ENCODE data around the gene MAP3K19. TPM values are rescaled to one million over a fixed set of nuclear protein-coding genes. Genes with fewer than 3 reads are reported as not detected.

MAP3K19 gene
- total and polyA plus RNA-seq, 7 donors: not detected

- no peaks in the 10 kb centered on the region for H3K27me3 ChIP-seq
- peak overlapping the region in 3 of 4 donors; percentile 38 to 56 (median 48) for H3K27ac ChIP-seq
- H3K36me3 ChIP-seq: peaks cover 0 to 9% (median 0%) of the 10 kb centered on the region in 4 donors
- H3K4me3 ChIP-seq: no peak overlapping the region
- intact Hi-C loops (cut with DNase I): no loop called here
- WGBS, 2 donors: 86 to 93% methylated on average over 3 of the region's 3 CpGs
- peaks cover 0 to 82% (median 59%) of the 10 kb centered on the region in 4 donors for H3K4me1 ChIP-seq
- TF ChIP-seq POLR2AphosphoS5 (IDR thresholded peaks at IDR 0.05) (no peak), POLR2A (IDR thresholded peaks at IDR 0.05) (no peak), CTCF (IDR thresholded peaks at IDR 0.05) (no peak), EP300 (IDR thresholded peaks at IDR 0.05) (no peak)
- no peaks in the 10 kb centered on the region for H3K9me3 ChIP-seq
- no peak for DNase-seq
Observed at GRCh38 chr2:134927195-134927594, 120.1 kb downstream of the MAP3K19 start.

- intact Hi-C loops (cut with DNase I): no loop called here
- peak overlapping the region in 3 of 4 donors; percentile 38 to 56 (median 48) for H3K27ac ChIP-seq
- peaks cover 0 to 90% (median 63%) of the 10 kb centered on the region in 4 donors for H3K4me1 ChIP-seq
- DNase-seq: no peak
- peaks cover 0 to 6% (median 0%) of the 10 kb centered on the region in 4 donors for H3K36me3 ChIP-seq
- no peak overlapping the region for H3K4me3 ChIP-seq
- H3K9me3 ChIP-seq: no peaks in the 10 kb centered on the region
- no peaks in the 10 kb centered on the region for H3K27me3 ChIP-seq
- WGBS, 2 donors: 65 to 82% methylated on average over 3 of the region's 3 CpGs
- TF ChIP-seq CTCF (IDR thresholded peaks at IDR 0.05): no peak
- no peak for TF ChIP-seq EP300 (IDR thresholded peaks at IDR 0.05)
- no peak for TF ChIP-seq POLR2A (IDR thresholded peaks at IDR 0.05)
- TF ChIP-seq POLR2AphosphoS5 (IDR thresholded peaks at IDR 0.05): no peak
Observed at GRCh38 chr2:134926231-134926931, 120.9 kb downstream of the MAP3K19 start.

- Histone ChIP-seq H3K27ac (no peak overlapping the region), H3K4me3 (no peak overlapping the region), H3K36me3 (peaks cover 0 to 6% (median 0%) of the 10 kb centered on the region in 4 donors), H3K27me3 (no peaks in the 10 kb centered on the region), H3K9me3 (no peaks in the 10 kb centered on the region), H3K4me1 (peaks cover 0 to 96% (median 77%) of the 10 kb centered on the region in 4 donors)
- TF ChIP-seq POLR2A (IDR thresholded peaks at IDR 0.05) (no peak), POLR2AphosphoS5 (IDR thresholded peaks at IDR 0.05) (no peak), CTCF (IDR thresholded peaks at IDR 0.05) (no peak), EP300 (IDR thresholded peaks at IDR 0.05) (no peak)
- intact Hi-C loops (cut with DNase I): no loop called here
- WGBS, 2 donors: 94 to 96% methylated on average over 1 of the region's 1 CpG
- DNase-seq: no peak
Observed at GRCh38 chr2:134924912-134925311, 122.3 kb downstream of the MAP3K19 start.

- H3K4me3 ChIP-seq: peak overlapping the region; percentile 89 to 96 (median 92)
- intact Hi-C loops (cut with DNase I): loop anchor here (2.0 to 10.0 kb wide), 3 partner anchors 133 to 823 kb away; partner anchors contain the start of gene RAB3GAP1
- TF ChIP-seq POLR2AphosphoS5 (IDR thresholded peaks at IDR 0.05) (peak in 1 of 4 donors; percentile 20), POLR2A (IDR thresholded peaks at IDR 0.05) (no peak)
- H3K36me3 ChIP-seq: peaks cover 0 to 2% (median 0%) of the 10 kb centered on the region in 4 donors
- H3K4me1 ChIP-seq: peaks cover 0 to 56% (median 45%) of the 10 kb centered on the region in 4 donors
- no peaks in the 10 kb centered on the region for H3K9me3 ChIP-seq
- 1 to 2% methylated on average over 30 of the region's 30 CpGs for whole genome bisulfite sequencing, 2 donors
- peak; percentile 65 for DNase-seq
- H3K27ac ChIP-seq: peak overlapping the region; percentile 96 to 98 (median 98)
- no peaks in the 10 kb centered on the region for H3K27me3 ChIP-seq
Observed at GRCh38 chr2:134919341-134920210, 127.7 kb downstream of the MAP3K19 start.

All from sigmoid colon (tissue), 7 donors.